Liver (tissue), 9 donors: ENCODE results near the gene UQCRFS1. TPM values are rescaled to one million over a fixed set of nuclear protein-coding genes. Genes with fewer than 3 reads are reported as not detected.

Source experiments
- DNase-seq: peaks from one replicate; pipeline ENCODE4 v3.0.0-alpha.2; 2017; ENCODE audit warnings: low spot score
- H3K27ac ChIP-seq, 2 donors: one replicate each; pipeline ENCODE4 v1.7.0; 2013; ENCODE audit warnings: inconsistent platforms in 2 of 2, low read length in 2 of 2, control low read depth in 1 of 2, low read depth in 1 of 2, mild to moderate bottlenecking in 1 of 2
- H3K27me3 ChIP-seq, 4 donors: one replicate each; pipeline versions ENCODE4 v1.6.1 to v1.7.0; 2013; ENCODE audit warnings: low read length in 3 of 4, inconsistent platforms in 1 of 4, mild to moderate bottlenecking in 1 of 4, moderate library complexity in 1 of 4; ENCODE audit not compliant: control insufficient read depth in 4 of 4, insufficient read depth in 4 of 4
- H3K36me3 ChIP-seq, 4 donors: one replicate each; pipeline versions ENCODE4 v1.6.1 to v1.7.0; 2013; ENCODE audit warnings: low read length in 3 of 4, mild to moderate bottlenecking in 3 of 4, low read depth in 1 of 4, moderate library complexity in 1 of 4; ENCODE audit not compliant: control insufficient read depth in 4 of 4, insufficient read depth in 3 of 4
- H3K4me1 ChIP-seq, 4 donors: one replicate each; pipeline versions ENCODE4 v1.6.1 to v1.7.0; 2013; ENCODE audit warnings: low read length in 3 of 4, mild to moderate bottlenecking in 3 of 4, moderate library complexity in 1 of 4; ENCODE audit not compliant: control insufficient read depth in 4 of 4, insufficient read depth in 4 of 4
- H3K4me3 ChIP-seq, 3 donors: one replicate each; pipeline versions ENCODE4 v1.6.1 to v1.7.0; 2013; ENCODE audit warnings: low read length in 3 of 3, control low read depth in 1 of 3, low read depth in 1 of 3, mild to moderate bottlenecking in 1 of 3
- H3K9ac ChIP-seq, 2 donors: one replicate each; pipeline ENCODE4 v1.7.0; 2013; ENCODE audit warnings: low read length in 2 of 2, mild to moderate bottlenecking in 2 of 2, moderate library complexity in 2 of 2, control low read depth in 1 of 2, low read depth in 1 of 2
- H3K9me3 ChIP-seq, 4 donors: one replicate each; pipeline versions ENCODE4 v1.6.1 to v1.7.0; 2013; ENCODE audit warnings: low read length in 3 of 4; ENCODE audit not compliant: control insufficient read depth in 4 of 4
- EGR1 ChIP-seq, 2 donors: IDR thresholded peaks; 2 replicates each; pipeline ENCODE4 v1.6.1; 2016 to 2018; ENCODE audit warnings: antibody characterized with exemption in 2 of 2, low read depth in 2 of 2
- FOXA1 ChIP-seq: IDR thresholded peaks from 2 replicates; pipeline ENCODE4 v1.6.1; 2016; ENCODE audit warnings: antibody characterized with exemption
- FOXA2 ChIP-seq: IDR thresholded peaks from 2 replicates; pipeline ENCODE4 v1.6.1; 2016; ENCODE audit warnings: antibody characterized with exemption
- GABPA ChIP-seq, 2 donors: IDR thresholded peaks in 1 of 2; conservative IDR thresholded peaks in 1 of 2; 2 replicates each; pipeline ENCODE4 v1.6.1; 2016; ENCODE audit warnings: antibody characterized with exemption in 2 of 2, mild to moderate bottlenecking in 1 of 2, moderate library complexity in 1 of 2
- HNF4A ChIP-seq, 2 donors: conservative IDR thresholded peaks; 2 replicates each; pipeline ENCODE4 v1.6.1; 2016; ENCODE audit warnings: antibody characterized with exemption in 2 of 2, mild to moderate bottlenecking in 2 of 2
- HNF4G ChIP-seq: IDR thresholded peaks from 2 replicates; pipeline ENCODE4 v1.6.1; 2016; ENCODE audit warnings: antibody characterized with exemption
- JUND ChIP-seq, 2 donors: IDR thresholded peaks; 2 replicates each; pipeline ENCODE4 v1.6.1; 2016; ENCODE audit warnings: antibody characterized with exemption in 2 of 2
- NR2F2 ChIP-seq: IDR thresholded peaks from 2 replicates; pipeline ENCODE4 v1.6.1; 2016; ENCODE audit warnings: antibody characterized with exemption
- RAD21 ChIP-seq, 2 donors: IDR thresholded peaks; 2 replicates each; pipeline ENCODE4 v1.6.1; 2016; ENCODE audit warnings: antibody characterized with exemption in 2 of 2, mild to moderate bottlenecking in 2 of 2
- RXRA ChIP-seq, 2 donors: IDR thresholded peaks; 2 replicates each; pipeline ENCODE4 v1.6.1; 2017 to 2018; ENCODE audit warnings: antibody characterized with exemption in 2 of 2, mild to moderate bottlenecking in 1 of 2
- SP1 ChIP-seq: IDR thresholded peaks from 2 replicates; pipeline ENCODE4 v1.6.1; 2018; ENCODE audit warnings: antibody characterized with exemption, mild to moderate bottlenecking
- TAF1 ChIP-seq: conservative IDR thresholded peaks from 2 replicates; pipeline ENCODE4 v1.6.1; 2016; ENCODE audit warnings: antibody characterized with exemption, mild to moderate bottlenecking
- YY1 ChIP-seq: IDR thresholded peaks from 2 replicates; pipeline ENCODE4 v1.6.1; 2016; ENCODE audit warnings: antibody characterized with exemption, mild to moderate bottlenecking
- WGBS: extraction: QIAGEN DNeasy Blood & Tissue Kit; methylation state at CpG from one replicate; pipeline ENCODE4 v1.1.7; 2013; 5-methylcytosine and 5-hydroxymethylcytosine counted together
- polyA plus RNA-seq, 2 donors: library from polyadenylated mRNA; stranded (reverse) in 1 of 2; unstranded in 1 of 2; fragments of 200-250 nt in 1 of 2; fragments of >200 nt in 1 of 2; fragmentation: Nextera tagmentation in 1 of 2; extraction: Ambion mirVana in 1 of 2; gene quantifications; one replicate each; pipeline versions ENCODE4 v1.2.1 to v1.2.3, GENCODE V29; 2013 to 2015
- total RNA-seq, 2 donors: library from RNA; depleted of rRNA; stranded (reverse); fragments of >200 nt; gene quantifications; one replicate each; pipeline ENCODE4 v1.2.3, GENCODE V29; 2014
- TF ChIP-seq, protein P1 (sequence below): fragments of 150-350 bp; IDR thresholded peaks from 2 replicates; pipeline ENCODE4 v1.5.1; 2017; ENCODE audit warnings: improper control_type of control experiment, low read depth, low read length; ENCODE audit not compliant: missing input control
- TF ChIP-seq, protein P2 (sequence below): IDR thresholded peaks from 2 replicates; pipeline ENCODE4 v1.6.1; 2016; ENCODE audit warnings: antibody characterized with exemption
- TF ChIP-seq, protein P3 (sequence below): IDR thresholded peaks from 2 replicates; pipeline ENCODE4 v1.6.1; 2016; ENCODE audit warnings: antibody characterized with exemption, mild to moderate bottlenecking
- TF ChIP-seq, protein P4 (sequence below): IDR thresholded peaks from 2 replicates; pipeline ENCODE4 v1.6.1; 2016; ENCODE audit warnings: antibody characterized with exemption
- TF ChIP-seq, protein P5 (sequence below): IDR thresholded peaks from 2 replicates; pipeline ENCODE4 v1.6.1; 2016; ENCODE audit warnings: antibody characterized with exemption
- donor health status: healthy.
- donor health status: healthy.
- donor health status: healthy.
- donor health status: healthy.
- donor health status: healthy.

Gene UQCRFS1
- total and polyA plus RNA-seq, 4 donors, result 19.1 to 71.2 (median 32.7) TPM

DNA sequence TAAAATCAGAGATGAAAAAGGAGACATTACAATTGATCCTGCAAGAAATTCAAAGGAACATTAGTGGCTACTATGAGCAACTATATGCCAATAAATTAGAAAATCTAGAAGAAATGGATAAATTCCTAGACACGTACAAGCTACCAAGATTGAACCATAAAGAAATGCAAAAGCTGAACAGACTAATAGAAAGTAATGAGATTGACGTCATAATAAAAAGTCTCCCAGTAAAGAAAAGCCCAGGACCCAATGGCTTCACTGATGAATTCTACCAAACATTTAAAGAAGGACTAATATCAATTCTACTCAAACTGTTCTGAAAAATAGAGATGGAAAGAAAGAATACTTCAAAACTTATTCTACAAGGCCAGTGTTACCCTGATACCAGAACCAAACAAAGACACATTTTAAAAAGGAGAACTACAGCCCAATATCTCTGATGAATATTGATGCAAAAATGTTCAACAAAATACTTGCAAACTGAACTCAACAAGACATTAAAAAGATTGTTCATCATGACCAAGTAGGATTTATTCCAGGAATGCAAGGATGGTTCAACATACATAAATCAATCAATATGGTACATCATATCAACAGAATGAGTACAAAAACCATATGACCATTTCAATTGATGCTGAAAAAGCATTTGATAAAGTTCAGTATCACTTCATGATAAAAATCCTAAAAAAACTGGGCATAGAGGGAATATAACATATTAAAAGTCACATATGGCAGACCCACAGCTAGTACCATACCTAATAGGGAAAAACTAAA, 35.8 kb downstream of the UQCRFS1 start:
- Histone ChIP-seq H3K36me3 (no peaks in the 10 kb centered on the region), H3K9me3 (peaks cover 5 to 25% (median 10%) of the 10 kb centered on the region in 4 donors), H3K27ac (no peak overlapping the region), H3K4me3 (no peak overlapping the region), H3K9ac (no peak overlapping the region), H3K27me3 (no peaks in the 10 kb centered on the region), H3K4me1 (no peaks in the 10 kb centered on the region)
- WGBS, result 74% methylated on average over 2 of the region's 2 CpGs
- TF ChIP-seq FOXA2, result no peak
- TF ChIP-seq SP1, result no peak
- no peak for TF ChIP-seq RAD21 (IDR thresholded peaks at IDR 0.05)
- TF ChIP-seq EGR1 (IDR thresholded peaks at IDR 0.05; ENCODE audit: low read depth in 2 of 2), result no peak
- DNase-seq, result no peak

DNA sequence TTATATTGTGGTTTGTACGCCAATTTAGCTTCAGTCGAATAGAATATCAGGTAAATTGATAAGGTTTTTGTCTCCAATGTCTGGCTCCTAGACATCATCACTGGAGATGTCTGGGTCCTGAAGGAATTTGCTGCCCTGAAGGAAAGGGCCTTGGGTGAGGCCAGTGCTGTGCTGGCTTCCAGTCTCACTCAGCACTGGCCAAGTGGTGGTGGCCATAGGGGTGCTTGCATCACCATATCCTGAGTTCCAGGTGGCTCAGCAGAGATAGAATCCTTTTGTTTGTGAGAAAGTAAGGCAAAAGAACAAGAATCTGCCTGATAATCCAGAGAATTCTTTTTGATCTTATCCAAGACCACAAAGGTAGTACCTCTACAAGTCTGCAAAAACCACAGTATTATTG, 39.1 kb downstream of the UQCRFS1 start:
- Histone ChIP-seq H3K9ac (no peak overlapping the region), H3K27me3 (no peaks in the 10 kb centered on the region), H3K27ac (no peak overlapping the region), H3K4me3 (no peak overlapping the region), H3K36me3 (no peaks in the 10 kb centered on the region), H3K9me3 (peaks cover 5 to 28% (median 11%) of the 10 kb centered on the region in 4 donors), H3K4me1 (no peaks in the 10 kb centered on the region)
- DNase-seq, result no peak
- TF ChIP-seq, protein P1, sequence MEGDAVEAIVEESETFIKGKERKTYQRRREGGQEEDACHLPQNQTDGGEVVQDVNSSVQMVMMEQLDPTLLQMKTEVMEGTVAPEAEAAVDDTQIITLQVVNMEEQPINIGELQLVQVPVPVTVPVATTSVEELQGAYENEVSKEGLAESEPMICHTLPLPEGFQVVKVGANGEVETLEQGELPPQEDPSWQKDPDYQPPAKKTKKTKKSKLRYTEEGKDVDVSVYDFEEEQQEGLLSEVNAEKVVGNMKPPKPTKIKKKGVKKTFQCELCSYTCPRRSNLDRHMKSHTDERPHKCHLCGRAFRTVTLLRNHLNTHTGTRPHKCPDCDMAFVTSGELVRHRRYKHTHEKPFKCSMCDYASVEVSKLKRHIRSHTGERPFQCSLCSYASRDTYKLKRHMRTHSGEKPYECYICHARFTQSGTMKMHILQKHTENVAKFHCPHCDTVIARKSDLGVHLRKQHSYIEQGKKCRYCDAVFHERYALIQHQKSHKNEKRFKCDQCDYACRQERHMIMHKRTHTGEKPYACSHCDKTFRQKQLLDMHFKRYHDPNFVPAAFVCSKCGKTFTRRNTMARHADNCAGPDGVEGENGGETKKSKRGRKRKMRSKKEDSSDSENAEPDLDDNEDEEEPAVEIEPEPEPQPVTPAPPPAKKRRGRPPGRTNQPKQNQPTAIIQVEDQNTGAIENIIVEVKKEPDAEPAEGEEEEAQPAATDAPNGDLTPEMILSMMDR, result no peak
- TF ChIP-seq JUND (IDR thresholded peaks at IDR 0.05) (no peak), FOXA1 (no peak), EGR1 (IDR thresholded peaks at IDR 0.05; ENCODE audit: low read depth in 2 of 2) (no peak), RXRA (IDR thresholded peaks at IDR 0.05) (no peak), RAD21 (IDR thresholded peaks at IDR 0.05) (no peak), FOXA2 (no peak), HNF4A (conservative IDR thresholded peaks at IDR 0.05) (no peak), TAF1 (no peak), NR2F2 (no peak), HNF4G (no peak), YY1 (no peak), GABPA (IDR thresholded peaks at IDR 0.05 in 1 of 2, conservative IDR thresholded peaks at IDR 0.05 in 1 of 2) (no peak), SP1 (no peak)
- TF ChIP-seq, protein P2, sequence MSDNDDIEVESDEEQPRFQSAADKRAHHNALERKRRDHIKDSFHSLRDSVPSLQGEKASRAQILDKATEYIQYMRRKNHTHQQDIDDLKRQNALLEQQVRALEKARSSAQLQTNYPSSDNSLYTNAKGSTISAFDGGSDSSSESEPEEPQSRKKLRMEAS, result no peak
- TF ChIP-seq, protein P3, sequence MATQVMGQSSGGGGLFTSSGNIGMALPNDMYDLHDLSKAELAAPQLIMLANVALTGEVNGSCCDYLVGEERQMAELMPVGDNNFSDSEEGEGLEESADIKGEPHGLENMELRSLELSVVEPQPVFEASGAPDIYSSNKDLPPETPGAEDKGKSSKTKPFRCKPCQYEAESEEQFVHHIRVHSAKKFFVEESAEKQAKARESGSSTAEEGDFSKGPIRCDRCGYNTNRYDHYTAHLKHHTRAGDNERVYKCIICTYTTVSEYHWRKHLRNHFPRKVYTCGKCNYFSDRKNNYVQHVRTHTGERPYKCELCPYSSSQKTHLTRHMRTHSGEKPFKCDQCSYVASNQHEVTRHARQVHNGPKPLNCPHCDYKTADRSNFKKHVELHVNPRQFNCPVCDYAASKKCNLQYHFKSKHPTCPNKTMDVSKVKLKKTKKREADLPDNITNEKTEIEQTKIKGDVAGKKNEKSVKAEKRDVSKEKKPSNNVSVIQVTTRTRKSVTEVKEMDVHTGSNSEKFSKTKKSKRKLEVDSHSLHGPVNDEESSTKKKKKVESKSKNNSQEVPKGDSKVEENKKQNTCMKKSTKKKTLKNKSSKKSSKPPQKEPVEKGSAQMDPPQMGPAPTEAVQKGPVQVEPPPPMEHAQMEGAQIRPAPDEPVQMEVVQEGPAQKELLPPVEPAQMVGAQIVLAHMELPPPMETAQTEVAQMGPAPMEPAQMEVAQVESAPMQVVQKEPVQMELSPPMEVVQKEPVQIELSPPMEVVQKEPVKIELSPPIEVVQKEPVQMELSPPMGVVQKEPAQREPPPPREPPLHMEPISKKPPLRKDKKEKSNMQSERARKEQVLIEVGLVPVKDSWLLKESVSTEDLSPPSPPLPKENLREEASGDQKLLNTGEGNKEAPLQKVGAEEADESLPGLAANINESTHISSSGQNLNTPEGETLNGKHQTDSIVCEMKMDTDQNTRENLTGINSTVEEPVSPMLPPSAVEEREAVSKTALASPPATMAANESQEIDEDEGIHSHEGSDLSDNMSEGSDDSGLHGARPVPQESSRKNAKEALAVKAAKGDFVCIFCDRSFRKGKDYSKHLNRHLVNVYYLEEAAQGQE, result no peak
- TF ChIP-seq, protein P4, sequence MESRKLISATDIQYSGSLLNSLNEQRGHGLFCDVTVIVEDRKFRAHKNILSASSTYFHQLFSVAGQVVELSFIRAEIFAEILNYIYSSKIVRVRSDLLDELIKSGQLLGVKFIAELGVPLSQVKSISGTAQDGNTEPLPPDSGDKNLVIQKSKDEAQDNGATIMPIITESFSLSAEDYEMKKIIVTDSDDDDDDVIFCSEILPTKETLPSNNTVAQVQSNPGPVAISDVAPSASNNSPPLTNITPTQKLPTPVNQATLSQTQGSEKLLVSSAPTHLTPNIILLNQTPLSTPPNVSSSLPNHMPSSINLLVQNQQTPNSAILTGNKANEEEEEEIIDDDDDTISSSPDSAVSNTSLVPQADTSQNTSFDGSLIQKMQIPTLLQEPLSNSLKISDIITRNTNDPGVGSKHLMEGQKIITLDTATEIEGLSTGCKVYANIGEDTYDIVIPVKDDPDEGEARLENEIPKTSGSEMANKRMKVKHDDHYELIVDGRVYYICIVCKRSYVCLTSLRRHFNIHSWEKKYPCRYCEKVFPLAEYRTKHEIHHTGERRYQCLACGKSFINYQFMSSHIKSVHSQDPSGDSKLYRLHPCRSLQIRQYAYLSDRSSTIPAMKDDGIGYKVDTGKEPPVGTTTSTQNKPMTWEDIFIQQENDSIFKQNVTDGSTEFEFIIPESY, result no peak
- TF ChIP-seq, protein P5, sequence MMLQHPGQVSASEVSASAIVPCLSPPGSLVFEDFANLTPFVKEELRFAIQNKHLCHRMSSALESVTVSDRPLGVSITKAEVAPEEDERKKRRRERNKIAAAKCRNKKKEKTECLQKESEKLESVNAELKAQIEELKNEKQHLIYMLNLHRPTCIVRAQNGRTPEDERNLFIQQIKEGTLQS, result no peak
- 66% methylated on average over 2 of the region's 2 CpGs for WGBS
